ENCODE data around the gene SPRR1A.

SPRR1A gene, protein sequence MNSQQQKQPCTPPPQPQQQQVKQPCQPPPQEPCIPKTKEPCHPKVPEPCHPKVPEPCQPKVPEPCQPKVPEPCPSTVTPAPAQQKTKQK

DNA sequence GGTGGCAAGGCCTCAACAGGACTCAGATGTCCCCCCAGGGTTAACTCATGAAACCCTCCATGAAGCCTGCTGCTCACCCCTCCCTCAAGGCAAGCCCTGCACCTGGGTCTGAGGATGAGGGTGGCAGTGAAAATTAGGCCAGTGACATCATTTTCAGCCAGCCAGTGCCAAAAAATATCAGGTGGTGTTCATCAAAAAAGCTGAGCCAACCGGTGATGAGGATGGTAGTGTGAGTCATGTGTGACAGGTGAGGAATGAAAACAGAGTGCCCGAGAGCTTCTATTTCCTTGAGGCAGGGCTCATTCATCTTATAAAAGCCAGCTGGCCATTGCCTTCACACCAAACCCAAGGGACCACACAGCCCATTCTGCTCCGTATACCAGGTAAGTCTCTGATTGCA lies at the start of gene SPRR1A:
Gene SPRR1A, plus strand, starts transcription at position 339 of the 400 bp plus-strand sequence. CDS start 1,150 bp downstream, outside the sequence.
- TF ChIP-seq, protein P1, sequence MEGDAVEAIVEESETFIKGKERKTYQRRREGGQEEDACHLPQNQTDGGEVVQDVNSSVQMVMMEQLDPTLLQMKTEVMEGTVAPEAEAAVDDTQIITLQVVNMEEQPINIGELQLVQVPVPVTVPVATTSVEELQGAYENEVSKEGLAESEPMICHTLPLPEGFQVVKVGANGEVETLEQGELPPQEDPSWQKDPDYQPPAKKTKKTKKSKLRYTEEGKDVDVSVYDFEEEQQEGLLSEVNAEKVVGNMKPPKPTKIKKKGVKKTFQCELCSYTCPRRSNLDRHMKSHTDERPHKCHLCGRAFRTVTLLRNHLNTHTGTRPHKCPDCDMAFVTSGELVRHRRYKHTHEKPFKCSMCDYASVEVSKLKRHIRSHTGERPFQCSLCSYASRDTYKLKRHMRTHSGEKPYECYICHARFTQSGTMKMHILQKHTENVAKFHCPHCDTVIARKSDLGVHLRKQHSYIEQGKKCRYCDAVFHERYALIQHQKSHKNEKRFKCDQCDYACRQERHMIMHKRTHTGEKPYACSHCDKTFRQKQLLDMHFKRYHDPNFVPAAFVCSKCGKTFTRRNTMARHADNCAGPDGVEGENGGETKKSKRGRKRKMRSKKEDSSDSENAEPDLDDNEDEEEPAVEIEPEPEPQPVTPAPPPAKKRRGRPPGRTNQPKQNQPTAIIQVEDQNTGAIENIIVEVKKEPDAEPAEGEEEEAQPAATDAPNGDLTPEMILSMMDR (IDR thresholded peaks at IDR 0.05; ENCODE audit: borderline replicate concordance, extremely low read depth, low read length, poor library complexity, severe bottlenecking), result no peak
- TF ChIP-seq EZH2 (IDR thresholded peaks at IDR 0.05; ENCODE audit: borderline replicate concordance, low read depth, low read length, severe bottlenecking), result no peak
- no peak within 1 kb of the TSS for H3K4me2 ChIP-seq (ENCODE audit: insufficient read depth, low read length)
- no peak for DNase-seq

DNA sequence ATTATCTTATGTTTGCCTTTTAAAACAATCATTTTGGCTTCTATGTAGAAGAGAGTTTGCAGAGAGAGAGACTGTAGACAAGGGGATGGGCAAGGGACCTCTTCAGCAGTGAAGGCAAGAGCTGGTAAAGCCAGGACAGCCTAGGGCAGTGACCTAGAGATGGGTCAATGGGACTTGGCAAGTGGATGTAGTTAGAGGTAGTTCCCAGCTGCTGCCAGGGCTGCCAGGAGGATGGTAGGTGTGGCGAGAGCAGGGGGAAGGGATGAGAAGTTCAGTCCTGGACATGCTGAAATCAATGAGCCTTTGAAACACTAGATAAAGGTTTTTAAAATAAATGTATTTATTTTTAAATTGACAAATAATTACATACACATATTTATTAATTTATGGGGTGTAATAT lies 43.3 kb upstream of the SPRR1A start:
- H4K20me1 ChIP-seq (ENCODE audit: insufficient read depth, low read length), result no peaks in the 10 kb centered on the region

More for the DNA sequence above, at the start of gene SPRR1A:
- no peak within 1 kb of the TSS for H3K4me3 ChIP-seq (ENCODE audit: low read depth in 1 of 2, low read length in 2 of 2)
- peaks cover 6% of the 10 kb centered on the region for H3K27me3 ChIP-seq (ENCODE audit: insufficient read depth, low read length, poor library complexity)
- no peaks in the 10 kb centered on the region for H3K36me3 ChIP-seq (ENCODE audit: insufficient read depth, low read length)
- H3K9ac ChIP-seq (ENCODE audit: low read depth, low read length), result no peak within 1 kb of the TSS
- no peak within 1 kb of the TSS for H2AFZ ChIP-seq (ENCODE audit: low read depth, low read length)
- no peaks in the 10 kb centered on the region for H3K9me3 ChIP-seq (ENCODE audit: insufficient read depth, low read length, severe bottlenecking)
- no peaks in the 10 kb centered on the region for H3K79me2 ChIP-seq (ENCODE audit: insufficient read depth, low read length)
- no peaks in the 10 kb centered on the region for H3K4me1 ChIP-seq (ENCODE audit: insufficient read depth, low read length)
- no peaks in the 10 kb centered on the region for H4K20me1 ChIP-seq (ENCODE audit: insufficient read depth, low read length)
- ATAC-seq (ENCODE audit: insufficient read depth, low read depth), result no peak
- H3K27ac ChIP-seq (ENCODE audit: low read length), result no peak within 1 kb of the TSS

DNA sequence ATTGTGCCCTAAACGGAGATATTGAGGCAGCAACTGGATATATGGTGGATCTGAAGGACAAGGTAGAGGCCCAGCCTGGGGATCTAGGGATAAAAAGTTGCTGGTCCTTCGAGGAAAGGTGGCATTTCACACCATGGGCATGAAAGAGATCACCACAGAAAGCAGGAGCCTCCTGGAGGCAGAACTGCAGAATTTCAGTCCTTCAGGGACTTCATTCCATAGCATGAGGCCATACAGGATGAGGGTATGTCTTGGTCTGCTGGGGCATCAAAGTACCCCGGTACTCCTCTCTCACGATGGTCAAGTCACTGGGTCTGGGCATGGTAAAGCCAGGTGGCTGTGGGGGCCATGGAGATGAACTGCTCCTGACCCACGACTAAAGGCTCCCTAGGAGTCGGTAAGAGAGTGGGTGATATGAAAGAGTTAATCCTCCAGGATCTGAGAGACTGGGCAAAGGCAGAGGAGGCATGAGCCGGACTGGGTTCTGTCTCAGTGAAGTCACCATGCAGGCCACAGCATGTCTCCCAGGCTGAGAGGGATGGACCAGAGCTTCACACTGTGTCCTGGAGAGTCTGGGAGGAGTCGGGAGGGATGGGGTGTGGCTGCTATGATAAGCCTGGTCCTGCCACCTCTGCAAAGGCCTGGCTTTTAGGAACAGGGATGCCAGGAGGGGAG lies 42.7 kb upstream of the SPRR1A start:
- no peak overlapping the region for H2AFZ ChIP-seq (ENCODE audit: low read depth, low read length)
- no peaks in the 10 kb centered on the region for H3K79me2 ChIP-seq (ENCODE audit: insufficient read depth, low read length)
- H3K27ac ChIP-seq (ENCODE audit: low read length), result no peak overlapping the region
- no peaks in the 10 kb centered on the region for H4K20me1 ChIP-seq (ENCODE audit: insufficient read depth, low read length)
- no peaks in the 10 kb centered on the region for H3K4me1 ChIP-seq (ENCODE audit: insufficient read depth, low read length)
- no peak overlapping the region for H3K9ac ChIP-seq (ENCODE audit: low read depth, low read length)
- no peak overlapping the region for H3K4me3 ChIP-seq (ENCODE audit: low read depth in 1 of 2, low read length in 2 of 2)
- H3K27me3 ChIP-seq (ENCODE audit: insufficient read depth, low read length, poor library complexity), result no peaks in the 10 kb centered on the region
- no peaks in the 10 kb centered on the region for H3K36me3 ChIP-seq (ENCODE audit: insufficient read depth, low read length)
- no peak for TF ChIP-seq EZH2 (IDR thresholded peaks at IDR 0.05; ENCODE audit: borderline replicate concordance, low read depth, low read length, severe bottlenecking)
- H3K9me3 ChIP-seq (ENCODE audit: insufficient read depth, low read length, severe bottlenecking), result no peaks in the 10 kb centered on the region
- ATAC-seq (ENCODE audit: insufficient read depth, low read depth) (no peak), DNase-seq (no peak)
- H3K4me2 ChIP-seq (ENCODE audit: insufficient read depth, low read length), result no peak overlapping the region

More for the DNA sequence above, 43.3 kb upstream of the SPRR1A start:
- no peak for DNase-seq
- Histone ChIP-seq H3K27ac (ENCODE audit: low read length) (no peak overlapping the region), H3K4me1 (ENCODE audit: insufficient read depth, low read length) (no peaks in the 10 kb centered on the region), H3K9ac (ENCODE audit: low read depth, low read length) (no peak overlapping the region), H3K9me3 (ENCODE audit: insufficient read depth, low read length, severe bottlenecking) (no peaks in the 10 kb centered on the region), H3K79me2 (ENCODE audit: insufficient read depth, low read length) (no peaks in the 10 kb centered on the region), H3K36me3 (ENCODE audit: insufficient read depth, low read length) (no peaks in the 10 kb centered on the region), H3K4me2 (ENCODE audit: insufficient read depth, low read length) (no peak overlapping the region), H3K4me3 (ENCODE audit: low read depth in 1 of 2, low read length in 2 of 2) (no peak overlapping the region), H3K27me3 (ENCODE audit: insufficient read depth, low read length, poor library complexity) (no peaks in the 10 kb centered on the region), H2AFZ (ENCODE audit: low read depth, low read length) (no peak overlapping the region)
- TF ChIP-seq, protein P1 (IDR thresholded peaks at IDR 0.05; ENCODE audit: borderline replicate concordance, extremely low read depth, low read length, poor library complexity, severe bottlenecking), result no peak
- no peak for TF ChIP-seq EZH2 (IDR thresholded peaks at IDR 0.05; ENCODE audit: borderline replicate concordance, low read depth, low read length, severe bottlenecking)
- no peak for ATAC-seq (ENCODE audit: insufficient read depth, low read depth)

DNA sequence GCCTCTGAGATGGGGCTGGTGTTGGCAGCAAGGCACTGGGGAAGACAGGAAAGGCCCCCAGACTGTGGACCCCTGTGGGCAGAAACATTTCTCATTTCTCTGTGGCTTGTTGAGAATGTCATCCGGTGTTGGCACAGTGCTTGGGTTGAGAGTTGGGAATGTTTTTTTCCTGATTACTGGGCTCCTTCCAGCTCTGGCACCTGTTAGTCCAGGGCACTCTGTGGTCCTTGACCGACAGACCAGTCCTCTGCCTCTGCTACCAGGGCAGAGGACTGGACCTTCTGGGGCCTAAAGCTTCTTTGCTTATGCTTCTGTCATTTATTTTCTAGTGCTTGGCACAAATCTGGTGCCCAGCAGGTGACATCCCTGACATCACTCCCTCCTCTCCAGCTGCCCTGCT lies 41.7 kb upstream of the SPRR1A start:
- no peaks in the 10 kb centered on the region for H3K79me2 ChIP-seq (ENCODE audit: insufficient read depth, low read length)
- no peak for TF ChIP-seq EZH2 (IDR thresholded peaks at IDR 0.05; ENCODE audit: borderline replicate concordance, low read depth, low read length, severe bottlenecking)
- TF ChIP-seq, protein P1 (IDR thresholded peaks at IDR 0.05; ENCODE audit: borderline replicate concordance, extremely low read depth, low read length, poor library complexity, severe bottlenecking), result no peak

More for the DNA sequence above, 41.7 kb upstream of the SPRR1A start:
- Histone ChIP-seq H3K4me1 (ENCODE audit: insufficient read depth, low read length) (no peaks in the 10 kb centered on the region), H2AFZ (ENCODE audit: low read depth, low read length) (no peak overlapping the region), H4K20me1 (ENCODE audit: insufficient read depth, low read length) (no peaks in the 10 kb centered on the region), H3K9ac (ENCODE audit: low read depth, low read length) (no peak overlapping the region), H3K27me3 (ENCODE audit: insufficient read depth, low read length, poor library complexity) (peaks cover 6% of the 10 kb centered on the region), H3K4me3 (ENCODE audit: low read depth in 1 of 2, low read length in 2 of 2) (no peak overlapping the region), H3K27ac (ENCODE audit: low read length) (no peak overlapping the region), H3K9me3 (ENCODE audit: insufficient read depth, low read length, severe bottlenecking) (no peaks in the 10 kb centered on the region), H3K4me2 (ENCODE audit: insufficient read depth, low read length) (no peak overlapping the region), H3K36me3 (ENCODE audit: insufficient read depth, low read length) (no peaks in the 10 kb centered on the region)
- no peak for ATAC-seq (ENCODE audit: insufficient read depth, low read depth)
- DNase-seq, result no peak
